H1 (cell line): ENCODE results near the gene PARD3. TPM values are rescaled to one million over a fixed set of nuclear protein-coding genes. Genes with fewer than 3 reads are reported as not detected.

Experiments used
- CTCF ChIA-PET: fragments of 300-600 bp; sonication (Branson Sonifier 250); formaldehyde crosslinking; loops from one replicate; lab custom pipeline; 2021; ENCODE audit not compliant: partially characterized antibody; lab: Charles Lee
- POLR2A ChIA-PET: fragments of 300-600 bp; sonication (Branson Sonifier 250); formaldehyde crosslinking; loops from one replicate; lab custom pipeline; 2021; ENCODE audit warnings: inconsistent platforms; ENCODE audit not compliant: partially characterized antibody; lab: Charles Lee
- DNase-seq, 2 experiments: peaks; one replicate each; pipeline versions ENCODE4 v3.0.0 to v3.0.0-alpha.2; 2010 to 2022; ENCODE audit warnings: low spot score in 2 of 2, low read depth in 1 of 2, mixed read lengths in 1 of 2
- FAIRE-seq: peaks from 2 replicates; lab custom pipeline; 2011; peaks lifted over from hg19 to GRCh38; lab: Jason Lieb, UNC
- H2AFZ ChIP-seq: 2 replicates; pipeline ENCODE4 v1.8.1; 2012; ENCODE audit warnings: low read length, inconsistent platforms
- H2AK5ac ChIP-seq: 2 replicates; pipeline ENCODE4 v1.6.1; 2013; ENCODE audit warnings: low read depth, low read length
- H2BK120ac ChIP-seq: replicated peaks from 2 replicates; pipeline ENCODE3; 2013; ENCODE audit warnings: low read depth, low read length, inconsistent platforms
- H2BK12ac ChIP-seq: 2 replicates; pipeline ENCODE4 v1.6.1; 2013; ENCODE audit warnings: low read depth, low read length
- H2BK15ac ChIP-seq: 2 replicates; pipeline ENCODE4 v1.6.1; 2013; ENCODE audit warnings: low read length
- H2BK20ac ChIP-seq: 2 replicates; pipeline ENCODE4 v1.6.1; 2013; ENCODE audit warnings: low read length
- H2BK5ac ChIP-seq: 2 replicates; pipeline ENCODE4 v1.6.1; 2013; ENCODE audit warnings: low read depth, low read length
- H3K14ac ChIP-seq: 2 replicates; pipeline ENCODE4 v1.6.1; 2013; ENCODE audit warnings: inconsistent platforms; ENCODE audit not compliant: insufficient read length
- H3K18ac ChIP-seq: 2 replicates; pipeline ENCODE4 v1.6.1; 2013; ENCODE audit warnings: low read length; ENCODE audit errors: extremely low read depth
- H3K23ac ChIP-seq: 2 replicates; pipeline ENCODE4 v1.6.1; 2013; ENCODE audit warnings: inconsistent platforms; ENCODE audit not compliant: insufficient read length
- H3K23me2 ChIP-seq: 2 replicates; pipeline ENCODE4 v1.6.1; 2013; ENCODE audit warnings: low read depth, low read length
- H3K27ac ChIP-seq: 2 replicates; pipeline ENCODE4 v1.6.1; 2011; ENCODE audit warnings: low read depth, low read length, inconsistent platforms
- H3K27me3 ChIP-seq, 4 experiments: replicated peaks in 1 of 4; 1 replicate in 1 of 4; 2 replicates in 3 of 4; pipeline versions ENCODE4 v1.6.1 to v1.8.1; 2011 to 2013; ENCODE audit warnings: low read length in 3 of 4, mild to moderate bottlenecking in 3 of 4, inconsistent platforms in 2 of 4, mixed read lengths in 2 of 4, moderate library complexity in 1 of 4; ENCODE audit not compliant: control insufficient read depth in 3 of 4, insufficient read depth in 3 of 4; ENCODE audit errors: extremely low read depth in 1 of 4
- H3K36me3 ChIP-seq, 4 experiments: 2 replicates each; pipeline versions ENCODE4 v1.6.1 to v1.8.1; 2011 to 2013; ENCODE audit warnings: mild to moderate bottlenecking in 4 of 4, low read length in 3 of 4, moderate library complexity in 2 of 4, control low read depth in 1 of 4, inconsistent platforms in 1 of 4; ENCODE audit not compliant: insufficient read depth in 4 of 4, control insufficient read depth in 2 of 4
- H3K4ac ChIP-seq: replicated peaks from 2 replicates; pipeline ENCODE3; 2013; ENCODE audit warnings: low read length, low read depth, mixed read lengths, inconsistent platforms; ENCODE audit not compliant: insufficient read length
- H3K4me1 ChIP-seq, 4 experiments: replicated peaks in 1 of 4; 1 replicate in 1 of 4; 2 replicates in 3 of 4; pipeline versions ENCODE4 v1.6.1 to v1.8.1; 2011 to 2013; ENCODE audit warnings: low read length in 3 of 4, inconsistent platforms in 2 of 4, mixed read lengths in 1 of 4; ENCODE audit not compliant: insufficient read depth in 4 of 4, control insufficient read depth in 3 of 4
- H3K4me2 ChIP-seq, 2 experiments: 2 replicates each; pipeline versions ENCODE4 v1.6.1 to v1.8.1; 2011 to 2013; ENCODE audit warnings: low read depth in 2 of 2, low read length in 2 of 2, control low read depth in 1 of 2, inconsistent platforms in 1 of 2, mild to moderate bottlenecking in 1 of 2; ENCODE audit not compliant: insufficient read depth in 1 of 2
- H3K4me3 ChIP-seq, 4 experiments: fragments of 200-600, 300-600 bp in 1 of 4; sonication (generic), shearing (Covaris generic), sonication (Bioruptor Twin) in 1 of 4; 2 replicates each; pipeline versions ENCODE4 v1.5.1 to v1.8.1; 2011 to 2016; ENCODE audit warnings: low read length in 4 of 4, low read depth in 3 of 4, control low read depth in 2 of 4, inconsistent platforms in 2 of 4, mild to moderate bottlenecking in 2 of 4, mixed read lengths in 1 of 4, moderate library complexity in 1 of 4; ENCODE audit not compliant: insufficient read depth in 2 of 4; ENCODE audit errors: extremely low read depth in 1 of 4
- H3K56ac ChIP-seq: replicated peaks from 2 replicates; pipeline ENCODE3; 2013; ENCODE audit warnings: low read depth, mild to moderate bottlenecking, mixed read lengths, low read length, inconsistent platforms; ENCODE audit not compliant: insufficient read length
- H3K79me1 ChIP-seq: 2 replicates; pipeline ENCODE4 v1.6.1; 2013; ENCODE audit warnings: low read depth, low read length, control low read depth
- H3K79me2 ChIP-seq, 2 experiments: 2 replicates each; pipeline versions ENCODE4 v1.6.1 to v1.8.1; 2012 to 2013; ENCODE audit warnings: low read length in 2 of 2, mild to moderate bottlenecking in 2 of 2, inconsistent platforms in 1 of 2; ENCODE audit not compliant: insufficient read depth in 2 of 2, control insufficient read depth in 1 of 2
- H3K9ac ChIP-seq, 4 experiments: replicated peaks in 1 of 4; 1 replicate in 1 of 4; 2 replicates in 3 of 4; pipeline versions ENCODE4 v1.6.1 to v1.8.1; 2011 to 2013; ENCODE audit warnings: low read depth in 3 of 4, low read length in 3 of 4, control low read depth in 2 of 4, mild to moderate bottlenecking in 2 of 4, moderate library complexity in 2 of 4, inconsistent platforms in 1 of 4; ENCODE audit errors: extremely low read depth in 1 of 4
- H3K9me3 ChIP-seq, 2 experiments: 2 replicates each; pipeline versions ENCODE4 v1.6.1 to v1.8.1; 2012 to 2013; ENCODE audit warnings: mild to moderate bottlenecking in 2 of 2, moderate library complexity in 2 of 2, control low read depth in 1 of 2, inconsistent platforms in 1 of 2, low read depth in 1 of 2, low read length in 1 of 2, mixed read lengths in 1 of 2; ENCODE audit not compliant: insufficient read depth in 2 of 2
- H4K20me1 ChIP-seq, 2 experiments: replicated peaks in 1 of 2; 2 replicates each; pipeline versions ENCODE3 to v1.8.1; 2011 to 2013; ENCODE audit warnings: inconsistent platforms in 2 of 2, low read length in 2 of 2, mild to moderate bottlenecking in 1 of 2; ENCODE audit not compliant: insufficient read depth in 2 of 2, control insufficient read depth in 1 of 2
- H4K5ac ChIP-seq: 2 replicates; pipeline ENCODE4 v1.6.1; 2013; ENCODE audit warnings: low read length, low read depth, mixed read lengths, inconsistent platforms; ENCODE audit not compliant: insufficient read length
- H4K8ac ChIP-seq: 2 replicates; pipeline ENCODE4 v1.8.0; 2013; ENCODE audit warnings: mild to moderate bottlenecking, moderate library complexity, low read length, inconsistent platforms; ENCODE audit not compliant: insufficient read depth; ENCODE audit errors: extremely low read depth
- H4K91ac ChIP-seq: replicated peaks from 2 replicates; pipeline ENCODE3; 2013; ENCODE audit warnings: low read length, mixed read lengths, inconsistent platforms; ENCODE audit not compliant: insufficient read length
- BACH1 ChIP-seq: IDR thresholded peaks from 2 replicates; pipeline ENCODE4 v1.6.1; 2012; ENCODE audit warnings: low read length, improper control_type of control experiment
- EGR1 ChIP-seq: IDR thresholded peaks from 2 replicates; pipeline ENCODE4 v1.6.1; 2011; ENCODE audit warnings: low read depth, low read length, borderline replicate concordance
- KDM4A ChIP-seq: IDR thresholded peaks from one replicate; pipeline ENCODE4 v1.7.1; 2012; ENCODE audit warnings: low read depth, mild to moderate bottlenecking, moderate library complexity, low read length, inconsistent platforms; ENCODE audit not compliant: severe bottlenecking
- PHF8 ChIP-seq: fragments of 200-600 bp; sonication (generic); conservative IDR thresholded peaks from 2 replicates; pipeline ENCODE4 v1.7.1; 2012; ENCODE audit warnings: low read depth, mild to moderate bottlenecking, inconsistent platforms, low read length, moderate library complexity
- RNF2 ChIP-seq: fragments of 200-900, 300-1000 bp; sonication (generic); IDR thresholded peaks from 2 replicates; pipeline ENCODE4 v1.7.1; 2016; ENCODE audit warnings: borderline replicate concordance, low read depth, mild to moderate bottlenecking, antibody characterized with exemption, low read length; ENCODE audit not compliant: poor library complexity, severe bottlenecking; ENCODE audit errors: missing control alignments
- RXRA ChIP-seq: IDR thresholded peaks from 2 replicates; pipeline ENCODE4 v1.6.1; 2011; ENCODE audit warnings: low read depth, mild to moderate bottlenecking, low read length, moderate library complexity; ENCODE audit not compliant: insufficient read depth
- SP2 ChIP-seq: IDR thresholded peaks from 2 replicates; pipeline ENCODE4 v1.6.1; 2012; ENCODE audit warnings: mild to moderate bottlenecking, low read length, inconsistent platforms
- WGBS, 2 experiments: shearing (Covaris generic) in 1 of 2; methylation state at CpG; one replicate each; pipeline versions ENCODE4 v1.1.6 to v1.1.7; 2013 to 2015; ENCODE audit warnings: low lambda C conversion rate in 2 of 2, mixed read lengths in 2 of 2, inconsistent platforms in 1 of 2, low coverage in 1 of 2, missing lambda C conversion rate in 1 of 2; ENCODE audit not compliant: insufficient replicate concordance in 2 of 2, insufficient coverage in 1 of 2, insufficient read length in 1 of 2; ENCODE audit errors: extremely low coverage in 1 of 2, missing lambda C conversion rate in 1 of 2; 5-methylcytosine and 5-hydroxymethylcytosine counted together
- polyA plus RNA-seq, 7 experiments: library from polyadenylated mRNA; depleted of rRNA in 3 of 7; stranded (reverse) in 5 of 7; unstranded in 2 of 7; fragments of >200 nt in 5 of 7; fragments of 200-250 nt in 2 of 7; gene quantifications; 1 replicate in 5 of 7; 2 replicates in 1 of 7; 4 replicates in 1 of 7; pipeline versions ENCODE4 v1.2.1 to v1.2.3, GENCODE V29; 2011 to 2013; ENCODE audit warnings: missing spikeins in 2 of 7, mixed read lengths in 2 of 7
- total RNA-seq: library from RNA; stranded (reverse); fragmentation: NEBNext Ultra II Directional; extraction: Animal tissue kit (Norgen Biotek cat#: 25700); gene quantifications from 2 replicates; pipeline ENCODE4 v1.2.1, GENCODE V29; 2021

PARD3 gene
- total and polyA plus RNA-seq, 2 of the 8 experiments (the other 6 are each of a cell fraction or from before 2014, with no cell fraction given): 19.7 to 49.1 TPM

GRCh38 chr10:34292194-34292565 is 522.9 kb downstream of the PARD3 start:
- no peak overlapping the region for H2BK12ac ChIP-seq
- H4K20me1 ChIP-seq: no peaks in the 10 kb centered on the region
- H3K56ac ChIP-seq: no peak overlapping the region
- H3K36me3 ChIP-seq: no peaks in the 10 kb centered on the region
- H3K4me2 ChIP-seq: no peak overlapping the region
- H3K23ac ChIP-seq: no peak overlapping the region
- H3K9me3 ChIP-seq: no peaks in the 10 kb centered on the region
- no peak overlapping the region for H2AFZ ChIP-seq
- CTCF ChIA-PET: no interaction called here
- no peak overlapping the region for H4K5ac ChIP-seq
- POLR2A ChIA-PET: no interaction called here
- no peak overlapping the region for H4K8ac ChIP-seq
- WGBS, 2 experiments: 96% methylated on average over 4 of the region's 4 CpGs; no CpG with 5 or more reads in 1 of the 2 experiments
- FAIRE-seq: no peak
- H3K9ac ChIP-seq: no peak overlapping the region
- no peaks in the 10 kb centered on the region for H3K79me2 ChIP-seq
- no peak overlapping the region for H2BK120ac ChIP-seq
- TF ChIP-seq RXRA (no peak), RNF2 (no peak), EGR1 (no peak), SP2 (no peak), KDM4A (no peak), BACH1 (no peak), PHF8 (no peak)
- TF ChIP-seq, all 59 proteins: peak for 0
- Histone ChIP-seq H2BK5ac (no peak overlapping the region), H2BK20ac (no peak overlapping the region), H3K27ac (no peak overlapping the region), H2AK5ac (no peak overlapping the region), H3K4ac (no peak overlapping the region), H3K4me3 (no peak overlapping the region), H3K27me3 (no peaks in the 10 kb centered on the region), H3K79me1 (no peaks in the 10 kb centered on the region), H3K14ac (no peak overlapping the region), H3K18ac (no peak overlapping the region), H2BK15ac (no peak overlapping the region), H4K91ac (no peak overlapping the region), H3K23me2 (no peaks in the 10 kb centered on the region), H3K4me1 (peaks cover 0 to 13% (median 3%) of the 10 kb centered on the region in 4 experiments; a peak in 3 of 7 replicates)
- no peak for DNase-seq
